MM.1S (cell line): ENCODE results near the gene MMAB.

Experiments
- DNase-seq: peaks from one replicate; pipeline ENCODE4 v3.0.0-alpha.2; 2015
- H2AFZ ChIP-seq: fragments of 300-600 bp; sonication (generic); 2 replicates; pipeline ENCODE4 v1.6.0; 2016; ENCODE audit warnings: antibody characterized with exemption, low read length
- H3F3A ChIP-seq: fragments of 300-600 bp; sonication (generic); 2 replicates; pipeline ENCODE4 v1.6.1; 2016; ENCODE audit warnings: mild to moderate bottlenecking, antibody characterized with exemption, low read length, moderate library complexity, mixed read lengths; ENCODE audit not compliant: insufficient read depth
- H3K27ac ChIP-seq: fragments of 300-600 bp; sonication (generic); 2 replicates; pipeline ENCODE4 v1.5.1; 2016; ENCODE audit warnings: mild to moderate bottlenecking, low read length
- H3K27me3 ChIP-seq: fragments of 300-600 bp; sonication (generic); replicated peaks from 2 replicates; pipeline ENCODE4 v1.6.0; 2016; ENCODE audit warnings: low read length; ENCODE audit not compliant: insufficient read depth
- H3K36me3 ChIP-seq: fragments of 300-600 bp; sonication (generic); replicated peaks from 2 replicates; pipeline ENCODE4 v1.6.1; 2016; ENCODE audit warnings: mild to moderate bottlenecking, low read length, mixed read lengths; ENCODE audit not compliant: insufficient read depth
- H3K4me1 ChIP-seq: fragments of 300-600 bp; sonication (generic); 2 replicates; pipeline ENCODE4 v1.6.1; 2016; ENCODE audit warnings: low read length, mixed read lengths
- H3K4me2 ChIP-seq: fragments of 300-600 bp; sonication (generic); 2 replicates; pipeline ENCODE4 v1.6.0; 2016; ENCODE audit warnings: low read depth, low read length
- H3K4me3 ChIP-seq: fragments of 300-600 bp; sonication (generic); 2 replicates; pipeline ENCODE4 v1.5.1; 2016; ENCODE audit warnings: low read length, mixed read lengths
- H3K79me2 ChIP-seq: fragments of 300-600 bp; sonication (generic); 2 replicates; pipeline ENCODE4 v1.6.1; 2016; ENCODE audit warnings: mixed run types, low read length, mixed read lengths
- H3K9ac ChIP-seq: fragments of 300-600 bp; sonication (generic); 2 replicates; pipeline ENCODE4 v1.6.1; 2016; ENCODE audit warnings: low read length, mixed read lengths
- H3K9me2 ChIP-seq: fragments of 300-600 bp; sonication (generic); replicated peaks from 2 replicates; pipeline ENCODE4 v1.6.1; 2016; ENCODE audit warnings: mild to moderate bottlenecking, low read length, mixed read lengths; ENCODE audit not compliant: insufficient read depth
- H3K9me3 ChIP-seq: fragments of 300-600 bp; sonication (generic); replicated peaks from 2 replicates; pipeline ENCODE4 v1.6.1; 2016; ENCODE audit warnings: mild to moderate bottlenecking, low read length, mixed read lengths; ENCODE audit not compliant: insufficient read depth
- H4K20me1 ChIP-seq: fragments of 300-600 bp; sonication (generic); 2 replicates; pipeline ENCODE4 v1.6.1; 2016; ENCODE audit warnings: mild to moderate bottlenecking, low read length, moderate library complexity, mixed read lengths; ENCODE audit not compliant: insufficient read depth
- EZH2 ChIP-seq: fragments of 300-600 bp; sonication (generic); optimal IDR thresholded peaks from 2 replicates; pipeline ENCODE3; 2017; ENCODE audit warnings: low read depth, mild to moderate bottlenecking, antibody characterized with exemption, low read length, mixed read lengths
- EZH2phosphoT487 ChIP-seq: fragments of 300-600 bp; sonication (generic); IDR thresholded peaks from 2 replicates; pipeline ENCODE4 v1.6.1; 2018; ENCODE audit warnings: antibody characterized with exemption, low read length
- TF ChIP-seq, protein P1 (sequence below): fragments of 300-600 bp; sonication (generic); IDR thresholded peaks from 2 replicates; pipeline ENCODE4 v1.5.1; 2016; ENCODE audit warnings: antibody characterized with exemption, low read length, mixed read lengths

Gene MMAB

DNA sequence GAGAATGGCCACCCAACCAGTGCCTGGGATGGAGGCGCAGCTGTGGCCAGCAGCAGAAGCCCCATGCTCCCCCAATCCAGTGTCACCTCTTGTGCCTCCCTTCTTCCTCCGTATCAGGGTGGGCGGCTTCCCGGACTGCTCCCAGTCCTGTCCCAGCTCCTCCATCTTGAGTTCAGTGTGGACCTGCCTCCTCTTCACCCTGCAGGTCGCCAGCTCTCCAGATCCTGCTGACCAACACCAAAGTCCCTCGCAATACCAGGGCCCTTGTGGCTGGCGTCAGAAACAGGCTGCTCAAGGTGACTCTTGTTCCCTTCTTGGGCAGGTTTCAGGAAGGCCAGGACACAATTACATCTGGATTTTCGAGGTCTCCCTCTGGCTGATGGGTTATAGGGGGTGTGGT is 17.3 kb upstream of the MMAB start:
- Histone ChIP-seq H3K9me2 (no peaks in the 10 kb centered on the region), H3K4me3 (no peak overlapping the region), H4K20me1 (no peaks in the 10 kb centered on the region), H3K4me1 (no peaks in the 10 kb centered on the region), H3K9me3 (no peaks in the 10 kb centered on the region), H3K79me2 (no peaks in the 10 kb centered on the region), H3K4me2 (no peak overlapping the region), H3F3A (no peaks in the 10 kb centered on the region), H3K27me3 (no peaks in the 10 kb centered on the region), H3K36me3 (no peaks in the 10 kb centered on the region), H2AFZ (no peak overlapping the region), H3K27ac (no peak overlapping the region), H3K9ac (no peak overlapping the region)
- DNase-seq, result no peak
- TF ChIP-seq EZH2 (no peak), EZH2phosphoT487 (no peak)
- TF ChIP-seq, protein P1, sequence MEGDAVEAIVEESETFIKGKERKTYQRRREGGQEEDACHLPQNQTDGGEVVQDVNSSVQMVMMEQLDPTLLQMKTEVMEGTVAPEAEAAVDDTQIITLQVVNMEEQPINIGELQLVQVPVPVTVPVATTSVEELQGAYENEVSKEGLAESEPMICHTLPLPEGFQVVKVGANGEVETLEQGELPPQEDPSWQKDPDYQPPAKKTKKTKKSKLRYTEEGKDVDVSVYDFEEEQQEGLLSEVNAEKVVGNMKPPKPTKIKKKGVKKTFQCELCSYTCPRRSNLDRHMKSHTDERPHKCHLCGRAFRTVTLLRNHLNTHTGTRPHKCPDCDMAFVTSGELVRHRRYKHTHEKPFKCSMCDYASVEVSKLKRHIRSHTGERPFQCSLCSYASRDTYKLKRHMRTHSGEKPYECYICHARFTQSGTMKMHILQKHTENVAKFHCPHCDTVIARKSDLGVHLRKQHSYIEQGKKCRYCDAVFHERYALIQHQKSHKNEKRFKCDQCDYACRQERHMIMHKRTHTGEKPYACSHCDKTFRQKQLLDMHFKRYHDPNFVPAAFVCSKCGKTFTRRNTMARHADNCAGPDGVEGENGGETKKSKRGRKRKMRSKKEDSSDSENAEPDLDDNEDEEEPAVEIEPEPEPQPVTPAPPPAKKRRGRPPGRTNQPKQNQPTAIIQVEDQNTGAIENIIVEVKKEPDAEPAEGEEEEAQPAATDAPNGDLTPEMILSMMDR, result no peak

GRCh38 chr12:109589691-109590245 is 16.5 kb upstream of the MMAB start:
- H3K9ac ChIP-seq, result no peak overlapping the region
- H3K27ac ChIP-seq, result no peak overlapping the region
- H4K20me1 ChIP-seq, result no peaks in the 10 kb centered on the region
- H3K4me1 ChIP-seq, result no peaks in the 10 kb centered on the region
- TF ChIP-seq EZH2phosphoT487, result no peak
- TF ChIP-seq EZH2, result no peak
- TF ChIP-seq, protein P1, result no peak
- no peak overlapping the region for H3K4me2 ChIP-seq
- no peak for DNase-seq
- H3F3A ChIP-seq, result no peaks in the 10 kb centered on the region
- H3K9me2 ChIP-seq, result no peaks in the 10 kb centered on the region
- H3K27me3 ChIP-seq, result no peaks in the 10 kb centered on the region
- H3K9me3 ChIP-seq, result no peaks in the 10 kb centered on the region
- no peak overlapping the region for H3K4me3 ChIP-seq
- H3K79me2 ChIP-seq, result no peaks in the 10 kb centered on the region
- no peaks in the 10 kb centered on the region for H3K36me3 ChIP-seq
- H2AFZ ChIP-seq, result no peak overlapping the region

- H3K79me2 ChIP-seq, result no peaks in the 10 kb centered on the region
- no peaks in the 10 kb centered on the region for H3F3A ChIP-seq
- no peak for DNase-seq
- no peak overlapping the region for H2AFZ ChIP-seq
- no peak overlapping the region for H3K4me2 ChIP-seq
- TF ChIP-seq, protein P1, result no peak
- TF ChIP-seq EZH2phosphoT487 (no peak), EZH2 (no peak)
- H3K36me3 ChIP-seq, result no peaks in the 10 kb centered on the region
- no peaks in the 10 kb centered on the region for H3K9me2 ChIP-seq
- H3K4me1 ChIP-seq, result no peaks in the 10 kb centered on the region
- H3K4me3 ChIP-seq, result no peak overlapping the region
- no peak overlapping the region for H3K27ac ChIP-seq
- H3K9ac ChIP-seq, result no peak overlapping the region
- H3K27me3 ChIP-seq, result no peaks in the 10 kb centered on the region
- no peaks in the 10 kb centered on the region for H4K20me1 ChIP-seq
- no peaks in the 10 kb centered on the region for H3K9me3 ChIP-seq
Observed at GRCh38 chr12:109589240-109589590, 15.9 kb upstream of the MMAB start.
